Measurements from ENCODE around the gene TMEM181.
"Not testable (repeated sequence)": the region's sequence is repeated elsewhere in the genome, so short reads cannot be mapped to it uniquely, and the experiment has no call there.

The TMEM181 gene

DNA sequence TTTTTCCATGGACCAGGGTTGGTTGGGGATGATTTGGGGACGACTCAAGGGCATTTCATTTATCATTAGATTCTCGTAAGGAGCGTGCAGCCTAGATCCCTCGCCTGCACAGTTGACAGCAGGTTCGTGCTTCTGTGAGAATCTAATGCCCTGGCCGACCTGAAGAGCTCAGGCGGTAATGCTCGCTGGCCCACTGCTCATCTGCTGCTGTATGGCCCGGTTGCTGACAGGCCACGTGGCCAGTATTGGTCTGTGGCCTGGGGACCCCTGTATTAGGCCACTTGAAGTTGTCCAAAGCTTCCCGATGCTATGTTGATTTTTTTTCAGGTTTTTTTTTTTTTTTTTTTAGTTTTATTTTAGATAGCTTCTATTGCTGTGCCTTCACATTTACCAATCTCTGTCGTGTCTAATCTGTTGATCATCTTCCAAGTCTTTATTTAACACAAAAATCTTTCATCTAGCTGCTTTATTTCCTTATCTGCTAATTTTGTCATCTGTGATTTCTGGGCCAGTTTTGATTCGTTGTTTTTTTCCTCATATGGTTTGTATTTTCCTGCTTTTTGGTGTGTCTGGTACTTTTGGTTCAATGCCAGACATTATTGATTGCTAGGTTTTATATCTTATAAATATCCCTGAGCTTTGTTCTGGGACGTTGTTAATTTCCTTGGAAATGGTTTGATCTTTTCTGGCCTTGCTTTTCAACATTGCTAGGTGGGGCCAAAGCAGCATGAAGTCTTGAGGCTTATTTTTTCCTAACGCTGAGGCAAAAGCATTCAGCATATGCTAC, 43.6 kb downstream of the TMEM181 start:
- DNase-seq, result no peak

DNA sequence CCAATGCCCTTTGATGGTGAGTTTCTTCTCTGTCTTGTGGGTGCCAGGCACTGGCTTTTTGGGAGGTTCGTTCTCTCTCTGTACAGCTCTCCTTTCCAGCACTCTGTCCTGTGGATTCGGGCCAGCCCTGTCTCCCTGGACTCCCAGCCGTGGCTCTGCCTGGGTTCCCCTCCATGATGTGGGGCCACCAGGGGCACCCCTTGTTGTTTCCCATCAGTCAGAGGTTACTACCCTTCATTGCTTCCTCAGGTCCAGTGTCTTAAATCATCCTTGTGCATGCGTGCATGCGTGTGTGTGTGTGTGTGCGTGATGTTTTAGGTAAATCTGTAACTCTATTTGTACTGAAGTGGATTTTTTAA, 44.1 kb downstream of the TMEM181 start:
- DNase-seq, result no peak

DNA sequence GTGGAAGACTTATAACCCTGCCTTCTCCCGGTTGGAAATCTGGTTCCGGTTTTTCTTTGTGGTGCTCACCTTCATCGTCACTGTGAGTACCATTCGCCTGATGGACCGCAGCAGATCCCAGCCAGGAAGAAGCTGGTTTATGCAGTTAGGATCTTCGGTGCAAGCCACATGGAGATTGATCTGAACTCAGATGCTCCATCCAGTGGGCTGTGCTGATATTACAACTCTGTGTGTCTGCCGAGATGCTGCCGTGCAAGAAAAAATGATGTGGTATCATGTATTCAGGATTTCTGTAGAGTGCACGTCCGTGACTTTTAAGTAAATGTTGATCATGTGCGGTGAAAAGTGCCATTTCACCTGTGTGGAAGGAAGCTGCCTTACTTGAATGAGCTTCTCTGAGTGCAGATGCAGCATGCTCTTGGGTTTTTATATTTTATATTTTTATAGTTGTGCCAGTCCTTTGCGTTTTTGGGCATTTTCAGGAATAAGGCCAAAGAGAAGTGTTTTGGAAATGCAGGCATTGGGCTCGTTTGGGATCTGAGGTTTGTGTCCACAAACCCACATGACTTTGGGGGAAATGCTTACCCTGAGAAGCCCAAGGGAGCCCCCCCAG, 45.5 kb downstream of the TMEM181 start:
- DNase-seq, result peak; percentile 4 to 49

DNA sequence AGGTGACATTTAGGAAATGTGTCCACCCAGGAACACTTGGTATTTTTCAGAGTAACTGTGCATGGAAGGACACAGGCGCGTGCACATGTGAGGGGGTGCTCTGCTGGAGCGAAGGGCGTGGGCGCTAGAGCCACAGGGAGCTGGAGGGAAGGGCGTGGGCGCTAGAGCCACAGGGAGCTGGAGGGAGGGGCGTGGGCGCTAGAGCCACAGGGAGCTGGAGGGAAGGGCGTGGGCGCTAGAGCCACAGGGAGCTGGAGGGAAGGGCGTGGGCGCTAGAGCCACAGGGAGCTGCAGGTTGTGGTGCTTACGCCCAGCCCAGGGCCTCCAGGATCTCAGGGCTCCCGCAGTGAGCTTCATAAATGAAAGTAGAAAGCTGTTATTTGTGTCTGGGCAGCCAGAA, 46.1 kb downstream of the TMEM181 start:
- DNase-seq, result not testable (repeated sequence)

DNA sequence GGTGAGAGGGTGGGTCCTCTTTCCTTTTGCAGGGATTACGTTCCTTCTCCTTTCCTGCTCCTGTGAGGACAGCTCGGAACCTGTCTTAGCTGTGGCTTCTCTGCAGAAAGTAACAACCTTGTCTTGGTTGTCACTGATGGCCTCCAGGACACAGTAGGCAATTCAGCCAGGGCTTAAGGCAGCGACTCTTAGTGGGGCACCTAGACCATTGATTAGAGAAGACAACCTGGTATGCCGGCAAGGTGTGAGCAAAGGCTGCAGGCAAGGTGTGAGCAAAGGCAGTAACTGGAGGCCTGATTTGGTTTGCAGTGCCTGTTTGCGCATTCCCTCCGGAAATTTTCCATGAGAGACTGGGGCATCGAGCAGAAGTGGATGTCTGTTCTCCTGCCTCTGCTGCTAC, 47.0 kb downstream of the TMEM181 start:
- no peak for DNase-seq

DNA sequence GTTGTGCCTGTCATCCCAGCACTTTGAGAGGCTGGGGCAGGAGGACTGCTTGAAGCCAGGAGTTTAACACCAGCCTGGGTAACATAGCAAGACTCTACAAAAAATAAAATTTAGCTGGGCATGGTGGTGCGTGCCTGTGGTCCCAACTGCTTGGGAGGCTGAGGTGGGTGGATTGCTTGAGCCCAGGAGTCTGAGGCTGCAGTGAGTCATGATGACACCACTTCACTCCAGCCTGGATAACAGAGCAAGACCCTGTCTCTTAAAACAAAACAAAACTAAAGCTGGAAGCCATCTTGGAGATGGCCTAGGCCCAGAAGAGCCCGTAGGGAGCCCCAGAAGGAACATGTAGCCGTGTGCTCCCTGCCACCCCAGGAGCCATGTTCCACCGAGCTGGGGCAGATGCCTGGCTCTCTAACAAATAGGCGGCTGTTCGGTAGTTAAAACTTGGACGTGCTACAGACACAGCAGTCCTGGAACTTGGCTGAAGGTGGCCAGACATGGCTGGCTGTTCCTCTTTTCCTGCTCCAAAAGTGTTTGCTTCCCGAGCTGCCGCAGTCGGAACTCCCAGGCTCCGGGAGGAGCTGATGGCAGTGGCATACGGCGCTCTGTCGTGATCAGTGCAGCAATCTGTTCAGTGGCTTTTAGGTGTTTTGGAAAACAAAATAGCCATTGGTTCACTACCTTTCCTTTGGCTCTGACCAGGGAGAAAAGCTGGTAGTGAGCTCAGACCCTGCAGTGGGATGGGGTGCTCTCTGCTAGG, 47.7 kb downstream of the TMEM181 start:
- DNase-seq, result no peak

DNA sequence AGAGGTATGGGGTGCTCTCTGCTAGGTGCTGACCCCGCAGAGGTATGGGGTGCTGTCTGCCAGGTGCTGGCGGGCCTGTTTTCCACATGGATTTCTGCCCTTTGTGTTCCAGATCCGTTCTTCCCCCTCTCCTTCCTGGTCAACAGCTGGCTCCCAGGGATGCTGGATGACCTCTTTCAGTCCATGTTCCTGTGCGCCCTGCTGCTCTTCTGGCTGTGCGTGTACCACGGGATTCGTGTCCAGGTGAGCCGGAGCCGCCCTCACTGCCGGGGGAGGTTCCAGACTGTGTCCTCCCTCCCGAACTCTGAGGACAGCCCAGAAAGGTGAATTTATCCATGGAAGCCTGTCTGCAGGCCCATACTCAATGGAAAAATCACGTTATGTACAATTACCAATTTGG, 48.3 kb downstream of the TMEM181 start:
- no peak for DNase-seq

DNA sequence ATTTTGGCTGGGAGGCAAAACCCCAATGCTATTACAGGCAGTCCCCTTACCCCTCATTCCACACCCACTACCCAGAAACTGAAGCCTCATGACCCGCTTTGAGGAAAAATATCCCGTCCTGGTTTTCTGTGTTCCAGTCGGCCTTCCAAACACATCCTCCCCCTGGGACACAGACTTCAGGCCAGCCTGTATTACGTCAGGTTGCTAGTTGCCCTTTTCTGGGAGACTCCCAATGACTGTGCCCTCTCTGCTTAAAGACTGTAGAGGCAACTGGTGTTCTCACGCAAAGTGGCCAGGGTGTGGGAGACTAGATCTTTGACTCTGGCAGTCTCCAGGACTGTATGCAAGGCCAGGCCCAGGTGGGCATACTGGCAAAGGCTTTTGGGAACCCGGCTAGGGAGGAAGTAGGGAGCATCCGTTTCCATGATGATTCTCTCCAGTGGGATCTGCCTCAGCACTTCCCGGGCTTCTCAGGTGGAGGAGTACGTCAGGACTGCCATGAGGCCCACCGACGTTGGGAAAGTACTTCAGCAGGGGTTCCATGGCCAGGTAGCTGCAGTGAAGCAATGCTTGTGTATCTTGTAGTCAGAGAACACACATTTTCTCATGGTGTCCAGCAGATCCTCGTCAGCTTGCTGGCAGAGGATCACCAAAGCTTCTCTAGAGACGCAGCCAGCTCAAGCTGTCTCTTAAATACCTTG, 49.7 kb downstream of the TMEM181 start:
- DNase-seq, result no peak

DNA sequence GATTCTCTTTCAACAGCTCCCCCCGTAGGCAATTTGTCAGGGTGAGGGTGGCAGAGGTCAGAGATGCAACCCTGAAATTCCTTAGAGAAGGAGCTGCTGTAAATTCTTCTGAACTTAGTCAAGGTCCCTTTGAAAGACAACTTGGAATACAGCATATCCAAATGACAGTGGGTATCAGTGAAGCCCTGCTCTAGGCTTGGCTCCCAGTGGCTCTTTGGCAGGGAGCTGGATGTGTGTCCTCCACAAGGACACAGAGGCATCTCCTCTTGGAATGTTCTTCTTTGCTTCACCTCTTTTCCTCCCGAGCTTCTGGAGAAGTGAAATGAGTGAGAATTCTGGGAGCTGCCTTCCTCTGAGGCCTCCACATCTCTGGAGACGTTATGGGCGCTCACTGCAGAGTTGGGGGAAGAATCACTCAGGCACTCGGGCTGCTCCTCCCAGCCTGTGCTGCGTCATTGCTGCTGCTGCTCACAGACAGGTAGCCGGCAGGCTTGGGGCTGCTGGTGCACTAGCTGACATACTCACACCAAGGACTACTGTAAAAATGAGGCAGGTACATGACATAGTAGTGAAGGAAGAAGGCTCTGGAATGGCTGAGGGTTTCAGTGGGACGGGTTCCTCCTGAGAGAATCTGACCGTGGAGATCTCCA, 50.6 kb downstream of the TMEM181 start:
- no peak for DNase-seq

DNA sequence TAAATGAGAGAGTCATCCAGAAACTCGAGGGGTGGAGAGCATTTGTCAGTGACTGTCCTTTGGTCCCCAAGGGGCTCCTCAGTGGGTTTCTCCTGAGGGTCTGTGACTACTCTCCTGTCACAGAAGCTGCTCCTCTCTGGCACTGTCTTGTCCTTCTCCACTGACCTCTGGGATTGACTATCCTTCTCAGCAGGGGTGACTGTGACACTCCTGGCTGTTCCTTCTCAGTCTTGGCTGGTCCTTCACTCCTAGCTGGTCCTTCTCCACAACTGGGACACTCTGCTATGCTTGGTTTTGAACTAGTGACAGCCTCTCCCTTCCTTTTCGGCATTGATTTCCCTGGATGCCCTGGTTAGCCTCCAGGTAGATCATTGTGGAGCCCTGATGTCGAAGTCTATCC, 51.1 kb downstream of the TMEM181 start:
- DNase-seq, result no peak

DNA sequence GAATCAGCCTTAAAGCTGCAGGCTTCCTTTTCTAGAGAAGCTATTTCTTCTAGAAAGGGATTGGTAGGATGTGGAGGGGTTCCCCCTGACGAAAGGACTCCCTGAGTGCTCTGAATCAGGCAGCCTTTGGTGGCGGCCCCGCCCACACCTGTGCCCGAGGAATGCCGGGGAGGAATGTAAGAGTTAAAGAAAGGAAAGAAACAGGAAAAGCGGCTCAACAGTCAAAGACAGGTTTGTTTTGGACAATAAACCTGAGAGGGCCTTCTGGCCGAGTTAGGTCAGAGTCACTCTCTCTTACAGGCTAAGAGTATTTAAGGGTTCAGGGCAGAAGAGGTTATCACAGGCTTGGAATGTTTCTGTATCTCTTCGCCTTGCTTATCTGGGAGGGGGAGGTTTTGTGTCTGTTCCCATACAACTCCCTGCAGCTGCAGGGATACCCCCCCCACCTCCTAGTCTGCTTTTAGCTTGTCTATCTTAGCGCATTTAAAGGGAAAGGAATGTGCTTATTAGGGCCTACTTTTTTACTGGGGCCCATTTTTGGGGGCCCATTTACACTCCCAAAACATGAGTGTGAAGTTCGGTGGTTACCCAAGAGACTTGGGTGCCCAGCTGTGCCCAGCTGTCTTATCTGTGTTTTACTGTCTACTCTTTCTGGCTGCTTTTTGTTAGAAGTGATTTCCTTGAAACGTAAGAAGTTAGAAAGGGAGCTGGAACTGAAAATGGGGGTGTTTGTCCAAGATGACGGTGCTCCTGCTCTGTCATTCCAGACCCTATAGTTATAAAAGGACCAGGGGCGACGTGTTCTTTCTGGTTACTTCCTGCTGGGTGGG, 51.9 kb downstream of the TMEM181 start:
- no peak for DNase-seq

DNA sequence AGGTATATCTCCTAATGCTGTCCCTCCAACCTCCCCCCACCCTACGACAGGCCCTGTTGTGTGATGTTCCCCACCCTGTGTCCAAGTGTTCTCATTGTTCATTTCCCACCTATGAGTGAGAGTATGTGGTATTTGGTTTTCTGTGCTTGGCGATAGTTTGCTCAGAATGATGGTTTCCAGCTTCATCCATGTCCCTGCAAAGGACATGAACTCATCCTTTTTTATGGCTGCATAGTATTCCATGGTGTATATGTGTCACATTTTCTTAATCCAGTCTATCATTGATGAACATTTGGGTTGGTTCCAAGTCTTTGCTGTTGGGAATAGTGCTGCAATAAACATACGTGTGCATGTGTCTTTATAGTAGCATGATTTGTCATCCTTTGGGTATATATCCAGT, 54.7 kb downstream of the TMEM181 start:
- DNase-seq, result not testable (repeated sequence)

DNA sequence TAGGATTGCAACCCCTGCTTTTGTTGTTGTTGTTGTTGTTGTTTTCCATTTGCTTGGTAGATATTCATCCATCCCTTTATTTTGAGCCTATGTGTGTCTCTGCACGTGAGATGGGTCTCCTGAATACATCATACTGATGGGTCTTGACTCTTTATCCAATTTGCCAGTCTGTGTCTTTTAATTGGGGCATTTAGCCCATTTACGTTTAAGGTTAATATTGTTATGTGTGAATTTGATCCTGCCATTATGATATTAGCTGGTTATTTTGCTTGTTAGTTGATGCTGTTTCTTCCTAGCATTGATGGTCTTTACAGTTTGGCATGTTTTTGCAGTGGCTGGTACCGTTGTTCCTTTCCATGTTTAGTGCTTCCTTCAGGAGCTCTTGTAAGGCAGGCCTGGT, 58.4 kb downstream of the TMEM181 start:
- DNase-seq, result not testable (repeated sequence)

DNA sequence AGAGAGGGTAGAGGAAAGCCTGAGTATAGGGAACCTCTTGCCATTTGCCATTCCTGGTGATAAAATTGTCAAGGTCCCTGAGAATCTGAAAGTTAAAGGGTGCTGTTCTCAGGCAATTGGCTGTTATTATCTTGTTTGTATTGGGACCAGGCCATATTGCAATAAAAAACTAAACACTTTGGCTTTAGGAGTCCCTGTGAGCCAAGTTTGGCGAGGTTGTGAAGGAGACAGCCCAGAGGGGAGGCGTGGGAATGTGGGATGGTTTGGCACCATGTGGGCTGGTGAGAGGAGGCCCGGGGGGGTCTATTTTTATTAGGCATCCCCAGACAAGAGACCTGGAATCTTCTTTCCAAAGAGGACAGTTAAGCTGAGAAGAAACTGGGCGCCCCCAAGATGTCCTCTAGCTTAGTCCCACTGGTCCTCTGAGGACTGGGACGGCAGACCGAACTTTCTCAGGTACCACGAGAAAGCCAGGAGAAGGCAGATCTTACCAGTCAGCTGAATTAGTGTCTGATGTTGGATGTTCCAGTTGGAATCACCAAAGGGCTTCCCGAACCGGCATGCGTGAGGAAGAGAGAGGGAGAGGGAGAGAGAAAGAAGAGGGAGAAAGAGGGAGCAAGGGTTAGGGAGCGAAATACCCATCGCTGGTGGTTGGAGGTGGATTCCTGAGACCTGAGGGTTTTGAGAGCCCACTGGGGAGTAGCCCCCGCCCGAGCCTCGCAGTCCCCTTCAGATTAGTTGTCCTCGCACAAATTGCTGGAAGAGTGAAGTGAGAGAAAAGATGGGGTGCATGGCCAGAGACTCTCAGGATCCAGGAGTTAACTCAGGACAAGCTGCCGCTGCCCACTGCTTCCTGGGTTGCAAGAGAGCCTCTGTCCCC, 60.3 kb downstream of the TMEM181 start:
- DNase-seq, result no peak

DNA sequence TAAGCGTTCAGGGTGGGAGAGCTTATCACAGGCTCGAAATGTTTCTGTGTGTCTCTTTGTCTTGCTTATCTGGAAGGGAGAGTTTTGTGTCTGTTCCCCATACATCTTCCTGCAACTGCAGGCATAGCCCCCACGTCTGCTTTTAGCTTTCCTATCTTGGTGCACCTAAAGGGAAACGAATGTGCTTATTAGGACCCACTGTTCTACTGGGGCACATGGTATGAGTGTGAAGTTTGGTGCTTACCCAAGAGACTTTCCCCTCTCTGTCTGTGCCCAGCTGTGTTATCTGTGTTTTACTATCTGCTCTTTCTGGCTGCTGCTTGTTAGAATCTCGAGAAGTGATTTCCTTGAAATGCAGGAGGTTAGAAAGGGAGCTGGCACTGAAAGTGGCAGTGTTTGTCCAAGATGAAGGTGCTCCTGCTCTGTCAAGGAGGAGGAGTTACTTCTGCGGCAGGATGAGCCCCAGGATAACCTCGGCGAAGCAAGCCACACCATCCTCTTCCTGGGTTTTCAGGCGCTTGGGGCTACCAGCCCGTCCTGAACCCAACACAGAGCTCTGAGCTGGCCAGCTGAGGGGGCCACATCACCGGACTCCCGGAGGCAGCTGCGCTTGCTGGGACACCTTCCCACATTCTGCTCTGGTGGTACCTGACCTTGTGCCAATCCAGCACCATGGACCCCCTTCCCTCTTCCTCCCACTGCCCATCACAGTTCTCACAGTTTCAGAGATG, 61.2 kb downstream of the TMEM181 start:
- DNase-seq, result no peak

DNA sequence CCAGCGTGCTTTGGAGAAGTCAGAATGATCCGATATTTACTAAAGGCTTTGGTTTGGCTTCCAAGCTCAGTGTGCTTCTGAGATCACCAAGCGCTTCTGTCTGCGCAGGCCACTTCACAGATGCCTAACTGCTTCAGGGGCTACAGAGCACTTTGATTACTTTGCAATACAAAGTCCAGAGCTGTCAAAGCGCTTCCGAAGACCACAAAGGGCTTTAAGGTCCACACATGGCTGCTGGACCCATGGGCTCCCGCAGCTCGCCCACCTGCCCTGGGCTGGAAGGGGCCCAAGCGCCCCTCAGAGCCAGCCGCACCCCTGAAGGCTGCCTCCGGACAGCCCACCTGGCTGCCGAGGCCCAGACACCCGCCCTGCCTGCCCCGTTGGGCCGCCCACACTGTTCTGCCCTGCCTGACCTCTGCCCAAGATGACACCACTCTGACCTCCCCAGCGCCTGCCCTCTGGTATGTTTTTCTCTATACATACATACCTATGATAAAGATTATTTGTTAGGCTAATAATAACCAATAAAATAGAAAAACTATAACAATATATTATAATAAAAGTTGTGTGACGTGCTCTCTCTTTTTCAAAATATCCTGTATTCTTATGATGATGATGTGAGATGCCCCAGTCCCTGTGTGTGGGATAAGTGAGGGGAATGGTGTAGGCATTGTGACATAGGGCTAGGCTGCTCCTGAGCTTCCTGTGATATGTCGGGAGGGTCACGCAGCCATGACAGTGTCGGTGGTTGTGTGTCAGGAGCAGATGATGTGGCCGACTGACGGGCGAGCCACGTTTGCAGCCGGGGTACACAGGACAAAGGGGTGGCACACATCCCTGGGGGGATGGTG, 62.0 kb downstream of the TMEM181 start:
- DNase-seq, result no peak

DNA sequence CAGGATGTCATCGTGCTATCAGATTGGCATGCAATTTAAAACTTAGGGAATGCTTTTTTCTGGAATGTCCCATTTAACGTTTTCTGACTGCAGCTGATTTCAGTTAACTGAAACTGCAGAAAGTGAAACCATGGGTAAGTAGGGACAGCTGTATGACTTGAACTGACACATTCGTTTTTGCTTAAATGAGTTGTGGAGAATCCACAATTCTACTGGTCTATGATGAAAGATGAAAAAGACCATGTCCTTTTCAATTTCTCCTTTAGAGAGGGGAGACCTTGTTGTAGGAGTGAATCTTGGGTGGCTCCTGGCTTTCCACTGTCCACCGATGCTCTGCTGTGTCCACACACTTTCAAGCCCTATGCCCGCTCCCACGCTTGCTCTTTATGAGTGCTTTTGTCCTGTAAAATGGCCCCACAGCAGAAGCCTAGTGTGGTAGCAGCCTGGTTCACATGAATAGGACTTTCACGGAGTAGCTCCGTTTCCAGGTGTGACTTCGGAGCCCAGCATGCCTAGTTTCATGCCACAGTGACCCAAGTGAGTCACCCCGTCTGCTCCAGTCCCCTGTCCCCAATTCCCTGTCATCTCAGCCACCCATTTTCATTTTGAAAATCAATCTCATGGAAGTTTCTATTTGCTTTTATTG, 62.8 kb downstream of the TMEM181 start:
- no peak for DNase-seq

Data from NCI-H1930 (cell line).